Body of pancreas (tissue), 4 donors: Measurements from ENCODE around the gene CEP250.

ENCODE experiments used
- POLR2A ChIP-seq, 3 donors: fragments of 450-650 bp; IDR thresholded peaks; one replicate each; pipeline ENCODE4 v1.6.1; 2016; ENCODE audit warnings: antibody characterized with exemption in 3 of 3, mild to moderate bottlenecking in 2 of 3
- TF ChIP-seq, protein P1 (sequence below), 7 experiments: fragments of 450-650 bp in 4 of 7; fragments of 200-600 bp in 3 of 7; sonication (generic) in 3 of 7; IDR thresholded peaks; one replicate each; pipeline ENCODE4 v1.5.1; 2016 to 2019; ENCODE audit warnings: antibody characterized with exemption in 7 of 7

DNA sequence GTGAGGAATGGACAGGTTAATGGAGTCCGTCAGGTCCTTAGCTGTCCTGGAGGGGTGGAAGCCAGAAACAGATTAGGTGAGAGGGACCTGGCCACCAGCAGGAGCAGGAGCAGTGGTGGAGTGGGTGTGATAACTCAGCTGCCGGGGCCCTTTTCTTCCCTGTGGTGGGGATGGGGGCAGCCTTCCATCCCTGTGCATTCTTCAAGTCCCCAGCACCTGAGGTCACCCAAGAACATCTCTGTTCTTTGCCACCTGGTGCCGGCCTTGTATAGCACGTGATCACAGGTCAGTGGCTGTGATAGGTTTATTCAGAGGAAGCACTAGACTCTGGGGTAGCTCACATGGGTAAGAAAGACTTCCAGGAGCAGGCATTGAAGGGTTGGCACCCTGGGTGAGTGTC lies 103.1 kb downstream of the CEP250 start:
- TF ChIP-seq, protein P1, sequence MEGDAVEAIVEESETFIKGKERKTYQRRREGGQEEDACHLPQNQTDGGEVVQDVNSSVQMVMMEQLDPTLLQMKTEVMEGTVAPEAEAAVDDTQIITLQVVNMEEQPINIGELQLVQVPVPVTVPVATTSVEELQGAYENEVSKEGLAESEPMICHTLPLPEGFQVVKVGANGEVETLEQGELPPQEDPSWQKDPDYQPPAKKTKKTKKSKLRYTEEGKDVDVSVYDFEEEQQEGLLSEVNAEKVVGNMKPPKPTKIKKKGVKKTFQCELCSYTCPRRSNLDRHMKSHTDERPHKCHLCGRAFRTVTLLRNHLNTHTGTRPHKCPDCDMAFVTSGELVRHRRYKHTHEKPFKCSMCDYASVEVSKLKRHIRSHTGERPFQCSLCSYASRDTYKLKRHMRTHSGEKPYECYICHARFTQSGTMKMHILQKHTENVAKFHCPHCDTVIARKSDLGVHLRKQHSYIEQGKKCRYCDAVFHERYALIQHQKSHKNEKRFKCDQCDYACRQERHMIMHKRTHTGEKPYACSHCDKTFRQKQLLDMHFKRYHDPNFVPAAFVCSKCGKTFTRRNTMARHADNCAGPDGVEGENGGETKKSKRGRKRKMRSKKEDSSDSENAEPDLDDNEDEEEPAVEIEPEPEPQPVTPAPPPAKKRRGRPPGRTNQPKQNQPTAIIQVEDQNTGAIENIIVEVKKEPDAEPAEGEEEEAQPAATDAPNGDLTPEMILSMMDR (IDR thresholded peaks at IDR 0.05): no peak
- no peak for TF ChIP-seq POLR2A (IDR thresholded peaks at IDR 0.05)
